ENCODE data around the gene SEMA3B.
A peak's percentile ranks its signal among the peaks of the same experiment; 100 is the strongest.

The SEMA3B gene

DNA sequence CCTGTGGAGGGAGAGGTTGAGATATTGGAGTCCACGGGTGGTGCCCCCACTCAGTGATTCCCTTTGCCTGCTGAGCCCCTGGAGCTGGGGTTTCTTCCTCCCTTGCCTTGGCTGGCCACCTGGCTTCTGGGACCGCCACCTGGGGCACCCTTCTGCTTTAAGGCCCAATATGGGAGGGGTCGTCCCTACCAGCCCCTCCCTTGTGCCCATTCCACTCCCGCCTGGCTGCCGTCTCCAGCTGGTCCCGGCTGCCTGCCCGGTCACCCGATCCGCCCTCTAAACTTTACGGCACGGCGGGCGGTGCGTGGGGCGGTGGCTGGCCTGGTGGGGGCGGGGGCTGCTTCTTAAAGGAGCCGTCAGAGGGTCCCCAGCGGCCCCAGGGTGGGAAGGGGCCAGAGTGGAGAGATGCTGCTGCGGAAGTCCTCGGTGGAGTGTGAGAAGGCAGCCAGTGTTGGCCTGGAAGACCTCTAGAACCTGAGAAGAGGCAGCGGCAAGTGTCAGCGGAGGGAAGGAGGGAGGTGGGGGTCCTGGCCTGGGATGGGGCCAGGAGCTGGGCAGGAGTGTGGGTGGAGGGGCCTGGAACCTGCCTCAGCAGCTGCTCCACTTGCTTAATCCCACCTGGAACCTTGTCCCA is 1.6 kb upstream of the SEMA3B start:
- Mint-ChIP-seq H3K4me3 (peak overlapping the region; percentile 80 to 88 (median 84)), H3K36me3 (ENCODE audit: low read depth) (no peaks in the 10 kb centered on the region), H3K9me3 (no peaks in the 10 kb centered on the region), H3K4me1 (peaks cover 74% of the 10 kb centered on the region), H3K27ac (peak overlapping the region; percentile 90 to 99 (median 97)), H3K27me3 (ENCODE audit: low read depth) (peaks cover 3% of the 10 kb centered on the region)
- TF ChIP-seq, protein P1, sequence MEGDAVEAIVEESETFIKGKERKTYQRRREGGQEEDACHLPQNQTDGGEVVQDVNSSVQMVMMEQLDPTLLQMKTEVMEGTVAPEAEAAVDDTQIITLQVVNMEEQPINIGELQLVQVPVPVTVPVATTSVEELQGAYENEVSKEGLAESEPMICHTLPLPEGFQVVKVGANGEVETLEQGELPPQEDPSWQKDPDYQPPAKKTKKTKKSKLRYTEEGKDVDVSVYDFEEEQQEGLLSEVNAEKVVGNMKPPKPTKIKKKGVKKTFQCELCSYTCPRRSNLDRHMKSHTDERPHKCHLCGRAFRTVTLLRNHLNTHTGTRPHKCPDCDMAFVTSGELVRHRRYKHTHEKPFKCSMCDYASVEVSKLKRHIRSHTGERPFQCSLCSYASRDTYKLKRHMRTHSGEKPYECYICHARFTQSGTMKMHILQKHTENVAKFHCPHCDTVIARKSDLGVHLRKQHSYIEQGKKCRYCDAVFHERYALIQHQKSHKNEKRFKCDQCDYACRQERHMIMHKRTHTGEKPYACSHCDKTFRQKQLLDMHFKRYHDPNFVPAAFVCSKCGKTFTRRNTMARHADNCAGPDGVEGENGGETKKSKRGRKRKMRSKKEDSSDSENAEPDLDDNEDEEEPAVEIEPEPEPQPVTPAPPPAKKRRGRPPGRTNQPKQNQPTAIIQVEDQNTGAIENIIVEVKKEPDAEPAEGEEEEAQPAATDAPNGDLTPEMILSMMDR (IDR thresholded peaks at IDR 0.05; ENCODE audit: unreplicated experiment in 3 of 3) = no peak

DNA sequence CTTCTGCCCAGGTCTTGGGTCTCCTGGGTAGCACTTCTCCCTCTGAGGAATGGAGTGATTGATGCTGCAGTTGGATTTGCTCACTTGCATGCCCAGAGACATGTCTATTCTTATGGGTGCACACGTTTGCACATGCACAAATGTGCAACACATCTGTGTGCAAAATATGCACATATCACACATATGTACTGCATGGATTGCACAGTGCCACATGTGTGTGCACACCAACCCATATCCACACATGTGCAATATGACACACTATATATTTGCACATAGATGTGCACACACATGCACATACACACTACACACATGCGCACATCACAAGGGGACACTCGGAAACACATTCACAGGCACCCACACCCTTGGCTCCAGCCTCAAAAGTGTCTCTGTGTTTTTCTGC is 671 bp upstream of the SEMA3B start:
- peak overlapping the region; percentile 90 to 99 (median 97) for H3K27ac Mint-ChIP-seq
- H3K4me1 Mint-ChIP-seq = peaks cover 73% of the 10 kb centered on the region
- H3K27me3 Mint-ChIP-seq (ENCODE audit: low read depth) = peaks cover 9% of the 10 kb centered on the region
- peak overlapping the region; percentile 80 to 88 (median 84) for H3K4me3 Mint-ChIP-seq
- H3K9me3 Mint-ChIP-seq = no peaks in the 10 kb centered on the region
- peaks cover 4% of the 10 kb centered on the region for H3K36me3 Mint-ChIP-seq (ENCODE audit: low read depth)
- TF ChIP-seq, protein P1 (IDR thresholded peaks at IDR 0.05; ENCODE audit: unreplicated experiment in 3 of 3) = no peak

DNA sequence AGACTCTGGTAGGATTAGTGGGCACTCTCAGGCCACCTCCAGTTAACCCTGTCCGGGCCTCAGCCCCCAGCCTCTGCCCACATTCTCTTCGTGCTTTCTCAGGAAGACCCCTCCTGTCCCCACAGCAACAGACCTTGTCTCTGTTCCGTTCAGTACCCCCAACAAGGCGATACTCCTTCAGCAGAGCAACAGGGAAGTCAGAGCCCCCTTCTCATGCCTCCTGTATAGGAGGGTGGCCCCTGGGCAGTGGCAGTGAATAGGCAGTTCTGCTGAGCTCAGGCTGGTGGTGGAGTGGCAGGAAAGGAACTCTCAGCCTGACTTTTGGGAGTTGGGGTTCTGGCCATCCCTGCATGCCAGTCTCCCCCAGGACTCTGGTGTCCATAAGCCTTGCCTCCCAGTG is 513 bp downstream of the SEMA3B start:
- TF ChIP-seq, protein P1 (IDR thresholded peaks at IDR 0.05; ENCODE audit: unreplicated experiment in 3 of 3) = no peak
- peak overlapping the region; percentile 96 to 99 (median 97) for H3K27ac Mint-ChIP-seq
- peaks cover 16% of the 10 kb centered on the region for H3K27me3 Mint-ChIP-seq (ENCODE audit: low read depth)
- peak overlapping the region; percentile 80 to 87 (median 83) for H3K4me3 Mint-ChIP-seq
- peaks cover 71% of the 10 kb centered on the region for H3K4me1 Mint-ChIP-seq
- H3K36me3 Mint-ChIP-seq (ENCODE audit: low read depth) = peaks cover 4% of the 10 kb centered on the region
- H3K9me3 Mint-ChIP-seq = no peaks in the 10 kb centered on the region

DNA sequence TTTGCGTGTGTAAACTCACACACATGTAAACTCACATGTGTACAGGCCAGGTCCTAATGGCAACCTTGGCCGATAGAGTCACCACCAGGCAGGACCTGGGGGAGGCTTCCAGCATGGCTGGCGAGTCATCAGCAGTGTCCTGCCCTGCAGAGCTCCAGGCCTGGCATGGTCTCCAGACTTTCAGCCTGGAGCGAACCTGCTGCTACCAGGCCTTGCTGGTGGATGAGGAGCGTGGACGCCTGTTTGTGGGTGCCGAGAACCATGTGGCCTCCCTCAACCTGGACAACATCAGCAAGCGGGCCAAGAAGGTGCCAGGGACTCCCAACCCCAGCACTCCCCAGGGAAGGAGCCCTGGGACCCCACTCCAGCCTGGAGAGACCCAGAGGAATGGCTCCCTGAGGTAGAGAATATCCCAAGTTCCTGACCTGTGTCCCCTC is 1.0 kb downstream of the SEMA3B start:
- H3K36me3 Mint-ChIP-seq (ENCODE audit: low read depth) = peaks cover 4% of the 10 kb centered on the region
- peaks cover 19% of the 10 kb centered on the region for H3K27me3 Mint-ChIP-seq (ENCODE audit: low read depth)
- peaks cover 67% of the 10 kb centered on the region for H3K4me1 Mint-ChIP-seq
- H3K27ac Mint-ChIP-seq = peak overlapping the region; percentile 96 to 99 (median 97)
- peak overlapping the region; percentile 80 to 87 (median 83) for H3K4me3 Mint-ChIP-seq
- H3K9me3 Mint-ChIP-seq = no peaks in the 10 kb centered on the region
- TF ChIP-seq, protein P1 (IDR thresholded peaks at IDR 0.05; ENCODE audit: unreplicated experiment in 3 of 3) = no peak

DNA sequence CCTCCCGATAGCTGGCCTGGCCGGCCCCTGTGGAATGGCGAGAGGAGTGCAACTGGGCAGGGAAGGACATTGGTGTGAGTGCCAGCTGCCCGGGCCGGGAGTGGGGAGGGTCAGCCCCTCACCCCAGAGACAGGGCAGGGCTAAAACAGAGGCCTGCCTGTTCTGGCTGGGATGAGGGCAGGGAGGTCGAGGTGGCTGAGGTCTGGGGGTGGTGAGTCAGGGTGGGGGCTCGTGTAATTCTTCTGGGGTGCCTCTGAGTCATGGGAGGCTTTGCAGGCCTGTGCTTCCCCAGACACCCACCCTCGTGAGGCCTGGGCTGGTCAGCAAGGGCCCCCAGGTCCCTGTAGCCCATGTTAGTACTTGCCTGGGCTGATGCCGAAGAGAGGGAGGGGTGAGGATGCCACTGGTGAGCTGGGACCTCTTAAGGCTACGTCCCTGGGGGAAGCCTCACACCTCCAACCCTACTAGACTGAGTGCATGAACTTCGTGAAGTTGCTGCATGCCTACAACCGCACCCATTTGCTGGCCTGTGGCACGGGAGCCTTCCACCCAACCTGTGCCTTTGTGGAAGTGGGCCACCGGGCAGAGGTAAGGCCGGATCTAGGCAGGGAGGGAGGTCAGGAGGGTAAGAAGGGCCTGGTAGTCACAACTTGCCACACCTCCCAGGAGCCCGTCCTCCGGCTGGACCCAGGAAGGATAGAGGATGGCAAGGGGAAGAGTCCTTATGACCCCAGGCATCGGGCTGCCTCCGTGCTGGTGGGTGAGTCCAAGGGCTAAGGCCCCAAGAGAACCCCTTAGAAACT is 1.7 kb downstream of the SEMA3B start:
- Mint-ChIP-seq H3K36me3 (ENCODE audit: low read depth) (peaks cover 7% of the 10 kb centered on the region), H3K4me3 (peak overlapping the region in 1 of 3 experiments; percentile 87), H3K9me3 (no peaks in the 10 kb centered on the region), H3K27me3 (ENCODE audit: low read depth) (peaks cover 23% of the 10 kb centered on the region), H3K4me1 (peaks cover 63% of the 10 kb centered on the region), H3K27ac (peak overlapping the region; percentile 75 to 97 (median 75))
- TF ChIP-seq, protein P1 (IDR thresholded peaks at IDR 0.05; ENCODE audit: unreplicated experiment in 3 of 3) = no peak
